ENCODE results near the gene PHLDA1.
"Not testable (repeated sequence)": the region's sequence is repeated elsewhere in the genome, so short reads cannot be mapped to it uniquely, and the experiment has no call there.

Gene PHLDA1

GRCh38 chr12:75984577-75985182 lies 46.9 kb downstream of the PHLDA1 start:
- DNase-seq (ENCODE audit: low spot score): no peak

GRCh38 chr12:75983851-75984250 lies 47.7 kb downstream of the PHLDA1 start:
- DNase-seq (ENCODE audit: low spot score): not testable (repeated sequence)

GRCh38 chr12:75982979-75983660 lies 48.5 kb downstream of the PHLDA1 start:
- no peak for DNase-seq (ENCODE audit: low spot score)

- no peak for DNase-seq (ENCODE audit: low spot score)
Observed at GRCh38 chr12:75982169-75982564, 49.4 kb downstream of the PHLDA1 start.

- DNase-seq (ENCODE audit: low spot score): no peak
Observed at GRCh38 chr12:75981247-75982168, 50.1 kb downstream of the PHLDA1 start.

- DNase-seq (ENCODE audit: low spot score): no peak
Observed at GRCh38 chr12:75979181-75979580, 52.4 kb downstream of the PHLDA1 start.

GRCh38 chr12:75978677-75979076 lies 52.9 kb downstream of the PHLDA1 start:
- DNase-seq (ENCODE audit: low spot score): no peak

GRCh38 chr12:75977952-75978671 lies 53.5 kb downstream of the PHLDA1 start:
- peak; percentile 49 for DNase-seq (ENCODE audit: low spot score)

GRCh38 chr12:75977590-75977951 lies 54.0 kb downstream of the PHLDA1 start:
- DNase-seq (ENCODE audit: low spot score): no peak

- no peak for DNase-seq (ENCODE audit: low spot score)
Observed at GRCh38 chr12:75976913-75977312, 54.7 kb downstream of the PHLDA1 start.

- DNase-seq (ENCODE audit: low spot score): no peak
Observed at GRCh38 chr12:75976113-75976512, 55.5 kb downstream of the PHLDA1 start.

GRCh38 chr12:75975702-75976101 lies 55.9 kb downstream of the PHLDA1 start:
- DNase-seq (ENCODE audit: low spot score): no peak
